MCF 10A (cell line): Measurements from ENCODE around the gene SKAP2. TPM values are rescaled to one million over a fixed set of nuclear protein-coding genes. Genes with fewer than 3 reads are reported as not detected.

ENCODE experiments used
- BruUV-seq: library from RNA; stranded (reverse); fragments of 400-500 nt; replicated peaks from 2 replicates; lab custom pipeline; 2021; lab: Mats Ljungman, UMichigan
- CTCF ChIA-PET: fragments of 300-600 bp; sonication (Branson Sonifier 250); formaldehyde crosslinking; extraction: SDS; loops from one replicate; lab custom pipeline; 2021; ENCODE audit warnings: antibody characterized with exemption, inconsistent platforms; lab: Yijun Ruan, JAX
- POLR2A ChIA-PET: fragments of 300-600, 350-650 bp; sonication (Branson Sonifier 250); formaldehyde crosslinking; extraction: SDS; loops from one replicate; lab custom pipeline; 2020; ENCODE audit warnings: antibody characterized with exemption, inconsistent platforms; lab: Yijun Ruan, JAX
- DNase-seq: peaks from one replicate; pipeline ENCODE4 v3.0.0-alpha.2; 2018; ENCODE audit not compliant: unreplicated experiment
- H3K27ac Mint-ChIP-seq: one replicate; pipeline ENCODE4 v1.8.0; 2022; ENCODE audit warnings: mild to moderate bottlenecking, low read depth, mixed read lengths; ENCODE audit not compliant: unreplicated experiment
- H3K27me3 Mint-ChIP-seq: one replicate; pipeline ENCODE4 v1.8.0; 2022; ENCODE audit warnings: mixed read lengths; ENCODE audit not compliant: insufficient read depth, unreplicated experiment
- H3K36me3 Mint-ChIP-seq: one replicate; pipeline ENCODE4 v1.8.0; 2022; ENCODE audit warnings: mild to moderate bottlenecking, moderate library complexity, mixed read lengths; ENCODE audit not compliant: insufficient read depth, unreplicated experiment
- H3K4me1 Mint-ChIP-seq: one replicate; pipeline ENCODE4 v1.8.0; 2022; ENCODE audit warnings: mixed read lengths; ENCODE audit not compliant: insufficient read depth, unreplicated experiment
- H3K4me3 Mint-ChIP-seq: one replicate; pipeline ENCODE4 v1.8.0; 2022; ENCODE audit warnings: mild to moderate bottlenecking, moderate library complexity, mixed read lengths; ENCODE audit not compliant: unreplicated experiment
- H3K9me3 Mint-ChIP-seq: one replicate; pipeline ENCODE4 v1.8.0; 2022; ENCODE audit warnings: mixed read lengths; ENCODE audit not compliant: unreplicated experiment
- CTCF ChIP-seq: fragments of 200-600 bp; IDR thresholded peaks from one replicate; pipeline ENCODE4 v1.8.0; 2022; ENCODE audit warnings: antibody characterized with exemption, mild to moderate bottlenecking; ENCODE audit not compliant: unreplicated experiment
- intact Hi-C: fragments of 100-400 bp; cut with micrococcal nuclease; formaldehyde crosslinking; loops from 2 replicates; pipeline ENCODE4 v1.14.1; 2022
- total RNA-seq: library from RNA; stranded (reverse); gene quantifications from 2 replicates; pipeline ENCODE4 v1.2.3, GENCODE V29; 2022

The SKAP2 gene
- total RNA-seq, 1 experiment from 2014 or later: 27.5 TPM

- CTCF ChIA-PET: no interaction called here
- BruUV-seq: no TSS peak
- intact Hi-C loops: no loop called here
Observed at GRCh38 chr7:26646336-26647048, 217.9 kb downstream of the SKAP2 start.

GRCh38 chr7:26645121-26645520 lies 219.3 kb downstream of the SKAP2 start:
- no peaks in the 10 kb centered on the region for H3K27me3 Mint-ChIP-seq
- ChIA-PET CTCF (no interaction called here), POLR2A (no interaction called here)
- no peak for DNase-seq
- H3K4me1 Mint-ChIP-seq: peaks cover 18% of the 10 kb centered on the region
- no peak overlapping the region for H3K4me3 Mint-ChIP-seq
- no peaks in the 10 kb centered on the region for H3K9me3 Mint-ChIP-seq
- H3K36me3 Mint-ChIP-seq: no peaks in the 10 kb centered on the region
- BruUV-seq: no TSS peak
- H3K27ac Mint-ChIP-seq: no peak overlapping the region
- intact Hi-C loops: no loop called here
- TF ChIP-seq CTCF: no peak

More at GRCh38 chr7:26646336-26647048, 217.9 kb downstream of the SKAP2 start:
- TF ChIP-seq CTCF: no peak
- Mint-ChIP-seq H3K9me3 (no peaks in the 10 kb centered on the region), H3K27me3 (no peaks in the 10 kb centered on the region), H3K4me1 (peaks cover 18% of the 10 kb centered on the region), H3K27ac (no peak overlapping the region), H3K36me3 (no peaks in the 10 kb centered on the region), H3K4me3 (no peak overlapping the region)
- POLR2A ChIA-PET: interaction anchor here (0.7 to 0.9 kb wide), 2 partner anchors 268 to 919 kb away, joined by 3 read pairs; no protein-coding TSS in a partner anchor
- no peak for DNase-seq

- no peak for DNase-seq
- Mint-ChIP-seq H3K4me1 (no peaks in the 10 kb centered on the region), H3K27me3 (no peaks in the 10 kb centered on the region), H3K36me3 (no peaks in the 10 kb centered on the region), H3K27ac (no peak overlapping the region), H3K4me3 (no peak overlapping the region), H3K9me3 (no peaks in the 10 kb centered on the region)
- POLR2A ChIA-PET: no interaction called here
- BruUV-seq: no TSS peak
- intact Hi-C loops: no loop called here
- no peak for TF ChIP-seq CTCF
- CTCF ChIA-PET: no interaction called here
Observed at GRCh38 chr7:26642416-26642815, 222.0 kb downstream of the SKAP2 start.

GRCh38 chr7:26639695-26640094 lies 224.7 kb downstream of the SKAP2 start:
- TF ChIP-seq CTCF: no peak
- Mint-ChIP-seq H3K36me3 (no peaks in the 10 kb centered on the region), H3K4me3 (no peak overlapping the region), H3K4me1 (no peaks in the 10 kb centered on the region), H3K27ac (no peak overlapping the region), H3K27me3 (no peaks in the 10 kb centered on the region), H3K9me3 (no peaks in the 10 kb centered on the region)
- BruUV-seq: no TSS peak
- CTCF ChIA-PET: no interaction called here
- POLR2A ChIA-PET: no interaction called here
- intact Hi-C loops: no loop called here
- DNase-seq: no peak
